Neural progenitor cell (in vitro differentiated cells): ENCODE measurements around the gene NES. TPM values are rescaled to one million over a fixed set of nuclear protein-coding genes. Genes with fewer than 3 reads are reported as not detected.
A peak's percentile ranks its signal among the peaks of the same experiment; 100 is the strongest.

ENCODE experiments used
- DNase-seq: peaks from one replicate; pipeline ENCODE4 v3.0.0-alpha.2; 2016; ENCODE audit warnings: low spot score
- H2AFZ ChIP-seq: fragments of 200-600 bp; sonication (generic); replicated peaks from 2 replicates; pipeline ENCODE4 v1.6.1; 2016; ENCODE audit warnings: antibody characterized with exemption
- H3F3A ChIP-seq: fragments of 200-600 bp; sonication (generic); 2 replicates; pipeline ENCODE4 v1.6.1; 2016; ENCODE audit warnings: antibody characterized with exemption, low read depth
- H3K27ac ChIP-seq: fragments of 200-600 bp; sonication (generic); 2 replicates; pipeline ENCODE4 v1.5.1; 2016; ENCODE audit warnings: mild to moderate bottlenecking
- H3K27me3 ChIP-seq: fragments of 200-600 bp; sonication (generic); 2 replicates; pipeline ENCODE4 v1.6.1; 2016; ENCODE audit warnings: mild to moderate bottlenecking, moderate library complexity
- H3K36me3 ChIP-seq: fragments of 200-600 bp; sonication (generic); 2 replicates; pipeline ENCODE4 v1.5.1; 2016
- H3K4me1 ChIP-seq: fragments of 200-600 bp; sonication (generic); 2 replicates; pipeline ENCODE4 v1.6.1; 2016; ENCODE audit warnings: mixed run types
- H3K4me2 ChIP-seq: fragments of 200-600 bp; sonication (generic); 2 replicates; pipeline ENCODE4 v1.6.1; 2016
- H3K4me3 ChIP-seq: fragments of 200-600 bp; sonication (generic); 2 replicates; pipeline ENCODE4 v1.5.1; 2016
- H3K79me2 ChIP-seq: fragments of 200-600 bp; sonication (generic); 2 replicates; pipeline ENCODE4 v1.6.1; 2016; ENCODE audit warnings: low read depth
- H3K9ac ChIP-seq: fragments of 200-600 bp; sonication (generic); 2 replicates; pipeline ENCODE4 v1.6.1; 2016
- H3K9me3 ChIP-seq: fragments of 200-600 bp; sonication (generic); 2 replicates; pipeline ENCODE4 v1.5.1; 2016; ENCODE audit warnings: low read depth
- H4K20me1 ChIP-seq: fragments of 200-600 bp; sonication (generic); 2 replicates; pipeline ENCODE4 v1.6.1; 2016; ENCODE audit warnings: low read depth
- H3K27ac Mint-ChIP-seq: 3 replicates; pipeline ENCODE4 v1.8.0; 2021; ENCODE audit warnings: mixed read lengths
- H3K27me3 Mint-ChIP-seq: 2 replicates; pipeline ENCODE4 v1.8.0; 2022; ENCODE audit warnings: low read depth, mild to moderate bottlenecking, inconsistent platforms, moderate library complexity, mixed read lengths; ENCODE audit not compliant: insufficient read depth
- H3K36me3 Mint-ChIP-seq: 3 replicates; pipeline ENCODE4 v1.8.0; 2021; ENCODE audit warnings: mixed read lengths
- H3K4me1 Mint-ChIP-seq: 3 replicates; pipeline ENCODE4 v1.8.0; 2021; ENCODE audit warnings: mixed read lengths
- H3K4me3 Mint-ChIP-seq: 3 replicates; pipeline ENCODE4 v1.8.0; 2021; ENCODE audit warnings: mild to moderate bottlenecking, moderate library complexity, mixed read lengths
- H3K9me3 Mint-ChIP-seq: 3 replicates; pipeline ENCODE4 v1.8.0; 2020; ENCODE audit warnings: mixed read lengths
- CTCF ChIP-seq: fragments of 200-600 bp; sonication (generic); IDR thresholded peaks from 2 replicates; pipeline ENCODE4 v1.5.1; 2017; ENCODE audit warnings: antibody characterized with exemption, mild to moderate bottlenecking
- EZH2 ChIP-seq: fragments of 200-600 bp; sonication (generic); IDR thresholded peaks from 2 replicates; pipeline ENCODE4 v1.6.1; 2017; ENCODE audit warnings: antibody characterized with exemption, mild to moderate bottlenecking, moderate library complexity
- EZH2phosphoT487 ChIP-seq: fragments of 200-600 bp; sonication (generic); IDR thresholded peaks from 2 replicates; pipeline ENCODE4 v1.6.1; 2017; ENCODE audit warnings: antibody characterized with exemption
- total RNA-seq: library from RNA; depleted of rRNA; stranded (reverse); fragments of >200 nt; gene quantifications from 2 replicates; pipeline ENCODE4 v1.2.3, GENCODE V29; 2015; ENCODE audit warnings: low replicate concordance

Gene NES
- total RNA-seq, 1 donor from 2014 or later: 83.8 TPM

GRCh38 chr1:156708218-156708661 is 31.0 kb upstream of the NES start:
- H3K27ac Mint-ChIP-seq: peak overlapping the region; percentile 92
- H3K4me1 Mint-ChIP-seq: peaks cover 73% of the 10 kb centered on the region
- Histone ChIP-seq H3K4me3 (peak overlapping the region; percentile 61), H2AFZ (no peak overlapping the region), H3F3A (peaks cover 90% of the 10 kb centered on the region), H3K4me2 (peak overlapping the region; percentile 96), H3K27me3 (peaks cover 16% of the 10 kb centered on the region), H3K79me2 (peaks cover 19% of the 10 kb centered on the region), H3K4me1 (peaks cover 68% of the 10 kb centered on the region), H3K9me3 (no peaks in the 10 kb centered on the region), H3K9ac (no peak overlapping the region), H3K36me3 (no peaks in the 10 kb centered on the region), H4K20me1 (peaks cover 14% of the 10 kb centered on the region), H3K27ac (peak overlapping the region; percentile 91)
- peaks cover 25% of the 10 kb centered on the region for H3K27me3 Mint-ChIP-seq
- DNase-seq: peak; percentile 76
- no peaks in the 10 kb centered on the region for H3K9me3 Mint-ChIP-seq
- peak overlapping the region; percentile 73 for H3K4me3 Mint-ChIP-seq
- no peaks in the 10 kb centered on the region for H3K36me3 Mint-ChIP-seq
- TF ChIP-seq EZH2: no peak
- no peak for TF ChIP-seq CTCF
- TF ChIP-seq EZH2phosphoT487: no peak

DNA sequence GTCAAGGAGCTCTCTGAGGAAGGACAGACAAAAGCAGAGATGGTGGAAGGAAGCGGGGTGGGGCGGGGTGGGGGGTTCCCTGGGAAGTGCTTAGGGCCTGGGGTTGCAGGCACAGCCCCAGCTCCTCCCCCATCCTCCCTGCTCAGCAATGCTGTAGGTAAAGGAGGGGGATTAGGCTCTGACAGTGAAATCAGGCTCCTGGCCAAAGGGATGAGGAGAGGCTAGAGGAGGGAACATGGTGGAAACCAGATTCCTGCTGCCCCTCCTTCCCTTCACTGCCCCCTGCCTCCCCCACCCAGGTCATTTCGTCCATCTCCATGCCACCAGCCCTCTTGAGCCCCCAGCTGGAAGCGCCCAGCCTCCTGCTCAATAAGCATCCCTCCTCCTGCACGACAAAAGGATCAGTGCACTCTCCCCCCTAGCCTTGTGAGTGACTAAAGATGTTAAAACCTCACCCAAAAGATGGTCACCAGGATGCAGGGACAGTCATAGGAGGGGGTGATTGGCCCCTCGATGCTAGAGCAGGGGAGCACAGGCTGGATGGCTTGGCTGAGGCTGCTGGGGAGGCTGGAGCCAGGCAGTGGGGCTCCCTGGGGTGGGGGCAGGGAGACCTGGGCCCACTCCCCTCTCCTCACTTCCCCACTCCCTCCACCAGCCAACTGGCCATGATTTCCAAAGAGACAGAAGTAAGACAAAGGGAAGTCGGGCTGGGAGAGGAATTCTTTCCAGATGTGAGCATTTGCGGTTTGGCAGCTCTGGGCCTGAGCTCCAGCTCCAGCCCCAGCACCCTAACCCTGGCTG is 30.4 kb upstream of the NES start:
- H3K27me3 Mint-ChIP-seq: peaks cover 25% of the 10 kb centered on the region
- H3K4me3 Mint-ChIP-seq: peak overlapping the region; percentile 87
- Histone ChIP-seq H3K4me3 (peak overlapping the region; percentile 61), H3K4me1 (peaks cover 75% of the 10 kb centered on the region), H3K9ac (no peak overlapping the region), H3F3A (peaks cover 87% of the 10 kb centered on the region), H2AFZ (no peak overlapping the region), H4K20me1 (peaks cover 20% of the 10 kb centered on the region), H3K4me2 (peak overlapping the region; percentile 96), H3K9me3 (no peaks in the 10 kb centered on the region), H3K27me3 (peaks cover 16% of the 10 kb centered on the region), H3K79me2 (peaks cover 26% of the 10 kb centered on the region), H3K27ac (peak overlapping the region; percentile 91), H3K36me3 (no peaks in the 10 kb centered on the region)
- no peaks in the 10 kb centered on the region for H3K36me3 Mint-ChIP-seq
- DNase-seq: peak; percentile 84
- TF ChIP-seq EZH2phosphoT487 (no peak), CTCF (no peak), EZH2 (no peak)
- peak overlapping the region; percentile 95 for H3K27ac Mint-ChIP-seq
- H3K9me3 Mint-ChIP-seq: no peaks in the 10 kb centered on the region
- H3K4me1 Mint-ChIP-seq: peaks cover 78% of the 10 kb centered on the region

- DNase-seq: peak; percentile 90
- Histone ChIP-seq H2AFZ (no peak overlapping the region), H4K20me1 (peaks cover 28% of the 10 kb centered on the region), H3K79me2 (peaks cover 33% of the 10 kb centered on the region), H3K36me3 (no peaks in the 10 kb centered on the region), H3K9me3 (no peaks in the 10 kb centered on the region), H3F3A (peaks cover 83% of the 10 kb centered on the region), H3K27me3 (peaks cover 16% of the 10 kb centered on the region), H3K4me1 (peaks cover 75% of the 10 kb centered on the region), H3K4me3 (peak overlapping the region; percentile 61), H3K4me2 (peak overlapping the region; percentile 96), H3K27ac (peak overlapping the region; percentile 91), H3K9ac (no peak overlapping the region)
- TF ChIP-seq CTCF: no peak
- no peak for TF ChIP-seq EZH2
- TF ChIP-seq EZH2phosphoT487: no peak
- Mint-ChIP-seq H3K4me1 (peaks cover 76% of the 10 kb centered on the region), H3K4me3 (peak overlapping the region; percentile 87), H3K27ac (peak overlapping the region; percentile 97), H3K9me3 (no peaks in the 10 kb centered on the region), H3K27me3 (peaks cover 20% of the 10 kb centered on the region), H3K36me3 (no peaks in the 10 kb centered on the region)
These were observed 29.6 kb upstream of the NES start for GRCh38 chr1:156706657-156707416.
